ENCODE data around the gene UCK2.
"Not testable (repeated sequence)": the region's sequence is repeated elsewhere in the genome, so short reads cannot be mapped to it uniquely, and the experiment has no call there.

UCK2 gene

GRCh38 chr1:165827268-165828102, at the start of gene UCK2:
Gene UCK2, plus strand, starts transcription at chr1:165827614. Its CDS starts 220 bp downstream, at chr1:165827834.
- DNase-seq: peak; percentile 82

GRCh38 chr1:165778197-165778596, 49.2 kb upstream of the UCK2 start:
- DNase-seq: not testable (repeated sequence)

GRCh38 chr1:165783519-165783918, 43.9 kb upstream of the UCK2 start:
- not testable (repeated sequence) for DNase-seq

GRCh38 chr1:165787741-165788140, 39.7 kb upstream of the UCK2 start:
- DNase-seq: no peak

- DNase-seq: no peak
Measured at GRCh38 chr1:165793951-165794350, 33.5 kb upstream of the UCK2 start.

GRCh38 chr1:165795894-165796293, 31.5 kb upstream of the UCK2 start:
- no peak for DNase-seq

- no peak for DNase-seq
Measured at GRCh38 chr1:165799387-165799786, 28.0 kb upstream of the UCK2 start.

- not testable (repeated sequence) for DNase-seq
Measured at GRCh38 chr1:165804513-165804912, 22.9 kb upstream of the UCK2 start.

- DNase-seq: no peak
Measured at GRCh38 chr1:165807613-165808012, 19.8 kb upstream of the UCK2 start.

- DNase-seq: no peak
Measured at GRCh38 chr1:165815725-165816124, 11.7 kb upstream of the UCK2 start.

- DNase-seq: no peak
Measured at GRCh38 chr1:165816157-165816556, 11.3 kb upstream of the UCK2 start.

- no peak for DNase-seq
Measured at GRCh38 chr1:165816826-165817497, 10.5 kb upstream of the UCK2 start.

GRCh38 chr1:165823552-165824268, 3.7 kb upstream of the UCK2 start:
- no peak for DNase-seq

GRCh38 chr1:165824269-165824643, 3.2 kb upstream of the UCK2 start:
- no peak for DNase-seq

- DNase-seq: no peak
Measured at GRCh38 chr1:165826565-165827267, 698 bp upstream of the UCK2 start.

GRCh38 chr1:165828103-165828668, 772 bp downstream of the UCK2 start:
- DNase-seq: peak; percentile 57

- peak; percentile 10 for DNase-seq
Measured at GRCh38 chr1:165828669-165829329, 1.4 kb downstream of the UCK2 start.

- no peak for DNase-seq
Measured at GRCh38 chr1:165829888-165830287, 2.5 kb downstream of the UCK2 start.

- no peak for DNase-seq
Measured at GRCh38 chr1:165831146-165831545, 3.7 kb downstream of the UCK2 start.

- no peak for DNase-seq
Measured at GRCh38 chr1:165832902-165833301, 5.5 kb downstream of the UCK2 start.

GRCh38 chr1:165833358-165833757, 5.9 kb downstream of the UCK2 start:
- DNase-seq: no peak

GRCh38 chr1:165834229-165834628, 6.8 kb downstream of the UCK2 start:
- DNase-seq: no peak

All from NK-92 treated with Interleukin-12 subunit alpha and Interleukin-12 subunit beta, amount 100 ng/mL, for 24 hours (cell line).